Prostate gland (tissue), 2 donors: ENCODE data around the gene POU3F2.

Experiments used
- POLR2A ChIP-seq: fragments of 450-650 bp; IDR thresholded peaks from one replicate; pipeline ENCODE4 v1.6.1; 2016; ENCODE audit warnings: antibody characterized with exemption, mild to moderate bottlenecking
- TF ChIP-seq, protein P1 (sequence below), 4 experiments: fragments of 200-600 bp in 2 of 4; fragments of 450-650 bp in 2 of 4; sonication (generic) in 2 of 4; IDR thresholded peaks; 1 replicate in 3 of 4; 2 replicates in 1 of 4; pipeline ENCODE4 v1.5.1; 2016 to 2019; ENCODE audit warnings: antibody characterized with exemption in 4 of 4, mild to moderate bottlenecking in 2 of 4, moderate library complexity in 2 of 4

DNA sequence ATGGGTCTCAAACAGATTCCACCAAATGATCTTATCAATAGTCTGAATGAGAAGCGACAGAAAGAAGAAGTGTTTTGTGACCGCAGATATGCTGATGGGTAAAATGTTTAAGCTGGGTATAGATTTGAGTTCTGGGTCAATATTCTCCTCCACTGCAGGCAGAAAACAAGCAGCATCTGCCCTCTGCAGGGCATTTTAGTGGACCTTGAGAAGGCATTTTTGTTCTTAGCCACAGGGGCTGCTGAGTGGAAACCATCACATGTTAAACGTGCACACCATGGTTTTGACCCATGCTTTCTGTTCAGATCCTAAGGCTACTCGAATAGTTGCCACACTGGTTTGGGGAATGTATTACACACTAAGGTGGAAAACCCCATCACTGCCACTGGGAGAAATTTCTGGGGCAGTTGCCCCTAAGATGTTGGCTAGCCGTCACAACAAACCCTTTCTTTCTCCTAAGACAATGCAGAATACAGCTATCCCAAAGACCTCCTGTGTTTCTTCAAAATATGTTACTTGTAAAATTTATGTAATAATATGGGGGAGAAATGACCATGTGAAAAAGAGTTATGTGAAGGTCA is 5.5 kb downstream of the POU3F2 start:
- TF ChIP-seq, protein P1, sequence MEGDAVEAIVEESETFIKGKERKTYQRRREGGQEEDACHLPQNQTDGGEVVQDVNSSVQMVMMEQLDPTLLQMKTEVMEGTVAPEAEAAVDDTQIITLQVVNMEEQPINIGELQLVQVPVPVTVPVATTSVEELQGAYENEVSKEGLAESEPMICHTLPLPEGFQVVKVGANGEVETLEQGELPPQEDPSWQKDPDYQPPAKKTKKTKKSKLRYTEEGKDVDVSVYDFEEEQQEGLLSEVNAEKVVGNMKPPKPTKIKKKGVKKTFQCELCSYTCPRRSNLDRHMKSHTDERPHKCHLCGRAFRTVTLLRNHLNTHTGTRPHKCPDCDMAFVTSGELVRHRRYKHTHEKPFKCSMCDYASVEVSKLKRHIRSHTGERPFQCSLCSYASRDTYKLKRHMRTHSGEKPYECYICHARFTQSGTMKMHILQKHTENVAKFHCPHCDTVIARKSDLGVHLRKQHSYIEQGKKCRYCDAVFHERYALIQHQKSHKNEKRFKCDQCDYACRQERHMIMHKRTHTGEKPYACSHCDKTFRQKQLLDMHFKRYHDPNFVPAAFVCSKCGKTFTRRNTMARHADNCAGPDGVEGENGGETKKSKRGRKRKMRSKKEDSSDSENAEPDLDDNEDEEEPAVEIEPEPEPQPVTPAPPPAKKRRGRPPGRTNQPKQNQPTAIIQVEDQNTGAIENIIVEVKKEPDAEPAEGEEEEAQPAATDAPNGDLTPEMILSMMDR (IDR thresholded peaks at IDR 0.05), result no peak
- no peak for TF ChIP-seq POLR2A
